H1 (cell line): ENCODE data around the gene CTNND2. TPM values are rescaled to one million over a fixed set of nuclear protein-coding genes. Genes with fewer than 3 reads are reported as not detected.

Experiments
- polyA plus RNA-seq, 7 experiments: library from polyadenylated mRNA; depleted of rRNA in 3 of 7; stranded (reverse) in 5 of 7; unstranded in 2 of 7; fragments of >200 nt in 5 of 7; fragments of 200-250 nt in 2 of 7; gene quantifications; 1 replicate in 5 of 7; 2 replicates in 1 of 7; 4 replicates in 1 of 7; pipeline versions ENCODE4 v1.2.1 to v1.2.3, GENCODE V29; 2011 to 2013; ENCODE audit warnings: missing spikeins in 2 of 7, mixed read lengths in 2 of 7
- total RNA-seq: library from RNA; stranded (reverse); fragmentation: NEBNext Ultra II Directional; extraction: Animal tissue kit (Norgen Biotek cat#: 25700); gene quantifications from 2 replicates; pipeline ENCODE4 v1.2.1, GENCODE V29; 2021
- TF ChIP-seq, protein P1 (sequence below): fragments of 300-600 bp; sonication (generic); IDR thresholded peaks from 2 replicates; pipeline ENCODE4 v1.7.1; 2012; ENCODE audit warnings: low read length, moderate library complexity, mild to moderate bottlenecking, inconsistent platforms; ENCODE audit not compliant: insufficient replicate concordance

Gene CTNND2
- total and polyA plus RNA-seq, 2 of the 8 experiments (the other 6 are each of a cell fraction or from before 2014, with no cell fraction given) = 7.4 to 14.2 TPM

DNA sequence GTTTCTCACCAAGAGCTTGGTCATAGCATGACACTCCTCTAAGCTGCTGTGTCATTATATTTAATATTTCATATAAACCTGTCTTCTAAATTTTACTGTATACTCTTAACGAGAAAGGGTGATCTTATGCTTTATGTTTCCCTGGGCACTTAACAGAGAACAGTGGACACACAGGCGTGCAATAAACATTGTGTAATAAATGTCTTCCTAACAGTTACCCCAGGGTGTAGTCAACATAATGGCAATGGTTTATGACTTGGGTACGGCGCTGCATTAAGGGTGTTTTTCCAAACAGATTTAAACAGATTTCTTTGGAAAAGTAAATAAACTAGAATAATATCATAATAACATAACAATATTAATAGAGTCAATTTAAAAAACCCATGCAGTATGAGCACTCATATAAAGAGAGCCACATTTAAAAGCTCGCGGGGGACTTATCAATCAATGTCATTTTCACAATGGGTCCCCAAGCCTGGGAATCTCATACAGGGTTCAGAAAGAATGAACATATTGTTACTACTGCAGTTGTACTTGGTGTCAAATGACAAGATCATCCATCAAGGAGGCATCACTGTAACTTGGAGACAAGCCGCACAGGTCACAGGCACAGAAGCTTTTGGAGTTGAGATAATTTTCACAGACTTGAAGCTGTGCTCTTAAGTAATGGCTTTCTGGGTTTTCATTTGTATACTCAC lies 376.4 kb downstream of the CTNND2 start (continued):
- TF ChIP-seq, protein P1, sequence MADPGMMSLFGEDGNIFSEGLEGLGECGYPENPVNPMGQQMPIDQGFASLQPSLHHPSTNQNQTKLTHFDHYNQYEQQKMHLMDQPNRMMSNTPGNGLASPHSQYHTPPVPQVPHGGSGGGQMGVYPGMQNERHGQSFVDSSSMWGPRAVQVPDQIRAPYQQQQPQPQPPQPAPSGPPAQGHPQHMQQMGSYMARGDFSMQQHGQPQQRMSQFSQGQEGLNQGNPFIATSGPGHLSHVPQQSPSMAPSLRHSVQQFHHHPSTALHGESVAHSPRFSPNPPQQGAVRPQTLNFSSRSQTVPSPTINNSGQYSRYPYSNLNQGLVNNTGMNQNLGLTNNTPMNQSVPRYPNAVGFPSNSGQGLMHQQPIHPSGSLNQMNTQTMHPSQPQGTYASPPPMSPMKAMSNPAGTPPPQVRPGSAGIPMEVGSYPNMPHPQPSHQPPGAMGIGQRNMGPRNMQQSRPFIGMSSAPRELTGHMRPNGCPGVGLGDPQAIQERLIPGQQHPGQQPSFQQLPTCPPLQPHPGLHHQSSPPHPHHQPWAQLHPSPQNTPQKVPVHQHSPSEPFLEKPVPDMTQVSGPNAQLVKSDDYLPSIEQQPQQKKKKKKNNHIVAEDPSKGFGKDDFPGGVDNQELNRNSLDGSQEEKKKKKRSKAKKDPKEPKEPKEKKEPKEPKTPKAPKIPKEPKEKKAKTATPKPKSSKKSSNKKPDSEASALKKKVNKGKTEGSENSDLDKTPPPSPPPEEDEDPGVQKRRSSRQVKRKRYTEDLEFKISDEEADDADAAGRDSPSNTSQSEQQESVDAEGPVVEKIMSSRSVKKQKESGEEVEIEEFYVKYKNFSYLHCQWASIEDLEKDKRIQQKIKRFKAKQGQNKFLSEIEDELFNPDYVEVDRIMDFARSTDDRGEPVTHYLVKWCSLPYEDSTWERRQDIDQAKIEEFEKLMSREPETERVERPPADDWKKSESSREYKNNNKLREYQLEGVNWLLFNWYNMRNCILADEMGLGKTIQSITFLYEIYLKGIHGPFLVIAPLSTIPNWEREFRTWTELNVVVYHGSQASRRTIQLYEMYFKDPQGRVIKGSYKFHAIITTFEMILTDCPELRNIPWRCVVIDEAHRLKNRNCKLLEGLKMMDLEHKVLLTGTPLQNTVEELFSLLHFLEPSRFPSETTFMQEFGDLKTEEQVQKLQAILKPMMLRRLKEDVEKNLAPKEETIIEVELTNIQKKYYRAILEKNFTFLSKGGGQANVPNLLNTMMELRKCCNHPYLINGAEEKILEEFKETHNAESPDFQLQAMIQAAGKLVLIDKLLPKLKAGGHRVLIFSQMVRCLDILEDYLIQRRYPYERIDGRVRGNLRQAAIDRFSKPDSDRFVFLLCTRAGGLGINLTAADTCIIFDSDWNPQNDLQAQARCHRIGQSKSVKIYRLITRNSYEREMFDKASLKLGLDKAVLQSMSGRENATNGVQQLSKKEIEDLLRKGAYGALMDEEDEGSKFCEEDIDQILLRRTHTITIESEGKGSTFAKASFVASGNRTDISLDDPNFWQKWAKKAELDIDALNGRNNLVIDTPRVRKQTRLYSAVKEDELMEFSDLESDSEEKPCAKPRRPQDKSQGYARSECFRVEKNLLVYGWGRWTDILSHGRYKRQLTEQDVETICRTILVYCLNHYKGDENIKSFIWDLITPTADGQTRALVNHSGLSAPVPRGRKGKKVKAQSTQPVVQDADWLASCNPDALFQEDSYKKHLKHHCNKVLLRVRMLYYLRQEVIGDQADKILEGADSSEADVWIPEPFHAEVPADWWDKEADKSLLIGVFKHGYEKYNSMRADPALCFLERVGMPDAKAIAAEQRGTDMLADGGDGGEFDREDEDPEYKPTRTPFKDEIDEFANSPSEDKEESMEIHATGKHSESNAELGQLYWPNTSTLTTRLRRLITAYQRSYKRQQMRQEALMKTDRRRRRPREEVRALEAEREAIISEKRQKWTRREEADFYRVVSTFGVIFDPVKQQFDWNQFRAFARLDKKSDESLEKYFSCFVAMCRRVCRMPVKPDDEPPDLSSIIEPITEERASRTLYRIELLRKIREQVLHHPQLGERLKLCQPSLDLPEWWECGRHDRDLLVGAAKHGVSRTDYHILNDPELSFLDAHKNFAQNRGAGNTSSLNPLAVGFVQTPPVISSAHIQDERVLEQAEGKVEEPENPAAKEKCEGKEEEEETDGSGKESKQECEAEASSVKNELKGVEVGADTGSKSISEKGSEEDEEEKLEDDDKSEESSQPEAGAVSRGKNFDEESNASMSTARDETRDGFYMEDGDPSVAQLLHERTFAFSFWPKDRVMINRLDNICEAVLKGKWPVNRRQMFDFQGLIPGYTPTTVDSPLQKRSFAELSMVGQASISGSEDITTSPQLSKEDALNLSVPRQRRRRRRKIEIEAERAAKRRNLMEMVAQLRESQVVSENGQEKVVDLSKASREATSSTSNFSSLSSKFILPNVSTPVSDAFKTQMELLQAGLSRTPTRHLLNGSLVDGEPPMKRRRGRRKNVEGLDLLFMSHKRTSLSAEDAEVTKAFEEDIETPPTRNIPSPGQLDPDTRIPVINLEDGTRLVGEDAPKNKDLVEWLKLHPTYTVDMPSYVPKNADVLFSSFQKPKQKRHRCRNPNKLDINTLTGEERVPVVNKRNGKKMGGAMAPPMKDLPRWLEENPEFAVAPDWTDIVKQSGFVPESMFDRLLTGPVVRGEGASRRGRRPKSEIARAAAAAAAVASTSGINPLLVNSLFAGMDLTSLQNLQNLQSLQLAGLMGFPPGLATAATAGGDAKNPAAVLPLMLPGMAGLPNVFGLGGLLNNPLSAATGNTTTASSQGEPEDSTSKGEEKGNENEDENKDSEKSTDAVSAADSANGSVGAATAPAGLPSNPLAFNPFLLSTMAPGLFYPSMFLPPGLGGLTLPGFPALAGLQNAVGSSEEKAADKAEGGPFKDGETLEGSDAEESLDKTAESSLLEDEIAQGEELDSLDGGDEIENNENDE = no peak
- TF ChIP-seq, all 59 proteins: peak for 0
